GM19240 (cell line): ENCODE measurements around the gene NEURL2.
A peak's percentile ranks its signal among the peaks of the same experiment; 100 is the strongest.
"Not testable (repeated sequence)": the region's sequence is repeated elsewhere in the genome, so short reads cannot be mapped to it uniquely, and the experiment has no call there.

ENCODE experiments used
- DNase-seq: peaks from one replicate; pipeline ENCODE4 v3.0.0; 2011; ENCODE audit warnings: low spot score; ENCODE audit not compliant: insufficient read length

The NEURL2 gene, protein sequence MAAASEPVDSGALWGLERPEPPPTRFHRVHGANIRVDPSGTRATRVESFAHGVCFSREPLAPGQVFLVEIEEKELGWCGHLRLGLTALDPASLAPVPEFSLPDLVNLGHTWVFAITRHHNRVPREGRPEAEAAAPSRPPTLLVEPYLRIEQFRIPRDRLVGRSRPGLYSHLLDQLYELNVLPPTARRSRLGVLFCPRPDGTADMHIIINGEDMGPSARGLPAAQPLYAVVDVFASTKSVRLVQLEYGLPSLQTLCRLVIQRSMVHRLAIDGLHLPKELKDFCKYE

DNA sequence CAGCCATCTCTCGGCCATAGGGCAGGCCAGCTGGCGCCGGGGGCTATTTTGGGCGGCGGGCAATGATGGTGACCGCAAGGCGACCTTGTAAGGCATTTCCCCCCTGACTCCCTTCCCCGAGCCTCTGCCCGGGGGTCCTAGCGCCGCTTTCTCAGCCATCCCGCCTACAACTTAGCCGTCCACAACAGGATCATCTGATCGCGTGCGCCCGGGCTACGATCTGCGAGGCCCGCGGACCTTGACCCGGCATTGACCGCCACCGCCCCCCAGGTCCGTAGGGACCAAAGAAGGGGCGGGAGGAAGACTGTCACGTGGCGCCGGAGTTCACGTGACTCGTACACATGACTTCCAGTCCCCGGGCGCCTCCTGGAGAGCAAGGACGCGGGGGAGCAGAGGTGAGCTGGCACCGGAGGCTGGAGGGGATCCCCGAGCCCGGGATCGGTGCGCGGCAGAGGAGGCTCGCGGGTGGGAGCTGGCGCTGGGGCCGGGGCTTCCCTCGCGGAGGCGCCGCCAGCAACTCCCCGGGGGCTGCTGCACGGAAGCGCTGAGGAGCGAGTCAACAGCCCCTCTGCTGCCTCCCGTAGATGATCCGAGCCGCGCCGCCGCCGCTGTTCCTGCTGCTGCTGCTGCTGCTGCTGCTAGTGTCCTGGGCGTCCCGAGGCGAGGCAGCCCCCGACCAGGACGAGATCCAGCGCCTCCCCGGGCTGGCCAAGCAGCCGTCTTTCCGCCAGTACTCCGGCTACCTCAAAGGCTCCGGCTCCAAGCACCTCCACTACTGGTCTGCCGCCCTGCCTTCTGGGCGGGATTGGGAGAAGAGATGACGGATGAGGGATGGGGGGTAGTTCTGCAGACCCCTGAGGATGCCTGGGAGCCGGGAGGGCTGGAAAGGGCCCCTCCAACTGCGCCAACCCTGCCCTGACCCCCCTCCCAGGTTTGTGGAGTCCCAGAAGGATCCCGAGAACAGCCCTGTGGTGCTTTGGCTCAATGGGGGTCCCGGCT, at the start of gene NEURL2, which contains the start of gene CTSA:
Gene NEURL2, minus strand, starts transcription at position 224 of the 999 bp plus-strand sequence. Its CDS starts 217 bp downstream, at position 7.
Gene CTSA, plus strand, starts transcription at position 351 of the 999 bp plus-strand sequence. Its CDS starts 234 bp downstream, at position 585.
- peak; percentile 89 for DNase-seq

DNA sequence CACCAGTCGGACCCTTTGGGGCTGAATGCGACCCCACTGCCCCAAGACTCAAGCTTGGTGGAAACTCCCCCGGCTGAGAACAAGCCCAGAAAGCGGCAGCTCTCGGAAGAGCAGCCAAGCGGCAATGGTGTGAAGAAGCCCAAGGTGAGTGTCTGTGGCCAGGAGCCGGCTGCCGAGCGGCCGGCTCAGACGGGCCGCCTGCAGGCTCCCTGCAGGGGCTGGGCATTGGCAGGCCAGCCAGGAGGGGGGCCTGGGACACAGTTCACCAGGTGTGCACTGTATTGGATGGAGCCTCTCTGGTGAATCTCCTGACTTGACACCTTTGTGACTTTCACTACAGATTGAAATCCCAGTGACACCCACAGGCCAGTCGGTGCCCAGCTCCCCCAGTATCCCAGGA, 49.5 kb upstream of the NEURL2 start:
- DNase-seq, result no peak

DNA sequence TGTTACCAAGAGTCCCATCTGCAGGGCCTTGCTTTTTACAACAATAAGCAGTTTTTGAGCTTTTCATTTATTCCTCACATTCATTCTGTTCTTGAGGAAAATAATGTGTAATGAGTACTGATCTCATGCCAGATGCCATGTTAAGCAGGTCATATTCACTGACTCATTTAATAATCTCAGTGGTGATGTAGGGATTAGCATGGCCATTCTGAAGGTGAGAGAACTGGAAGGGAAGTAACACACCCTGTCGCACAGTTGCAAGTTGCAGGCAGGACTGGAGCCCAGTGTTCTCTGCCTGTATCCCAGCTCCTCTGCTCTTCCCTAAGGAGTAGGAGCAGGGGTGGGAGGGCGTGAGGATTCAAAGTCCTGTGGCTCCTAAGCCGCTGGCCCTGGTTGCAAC, 49.0 kb upstream of the NEURL2 start:
- DNase-seq, result no peak

DNA sequence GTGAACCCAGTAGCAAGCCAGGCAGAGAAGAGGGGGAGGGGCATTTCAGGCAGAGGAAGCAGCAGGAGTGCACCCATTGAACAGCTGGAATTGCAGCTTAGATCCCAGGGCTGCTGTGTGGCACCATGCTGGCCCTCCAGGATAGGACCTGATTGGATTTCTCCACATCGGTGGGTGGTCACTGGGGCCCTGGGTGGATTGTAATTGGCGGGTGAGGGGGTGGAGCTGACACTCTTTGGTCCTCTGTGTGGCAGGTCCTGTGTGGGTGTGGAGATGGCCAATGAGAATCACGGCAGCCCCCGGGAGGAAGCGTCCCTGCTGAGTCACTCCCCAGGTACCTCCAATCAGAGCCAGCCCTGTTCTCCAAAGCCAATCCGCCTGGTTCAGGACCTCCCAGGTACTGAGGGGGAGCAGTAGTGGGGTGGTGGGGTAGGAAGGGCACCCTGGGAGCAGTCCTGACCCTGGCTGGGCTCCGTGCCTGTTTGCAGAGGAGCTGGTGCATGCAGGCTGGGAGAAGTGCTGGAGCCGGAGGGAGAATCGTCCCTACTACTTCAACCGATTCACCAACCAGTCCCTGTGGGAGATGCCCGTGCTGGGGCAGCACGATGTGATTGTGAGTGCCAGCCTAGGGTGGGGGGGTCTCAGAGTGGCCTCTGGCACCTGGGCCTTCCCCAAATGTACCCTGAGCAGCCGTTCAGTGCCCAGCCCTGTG, 47.9 kb upstream of the NEURL2 start:
- DNase-seq, result no peak

DNA sequence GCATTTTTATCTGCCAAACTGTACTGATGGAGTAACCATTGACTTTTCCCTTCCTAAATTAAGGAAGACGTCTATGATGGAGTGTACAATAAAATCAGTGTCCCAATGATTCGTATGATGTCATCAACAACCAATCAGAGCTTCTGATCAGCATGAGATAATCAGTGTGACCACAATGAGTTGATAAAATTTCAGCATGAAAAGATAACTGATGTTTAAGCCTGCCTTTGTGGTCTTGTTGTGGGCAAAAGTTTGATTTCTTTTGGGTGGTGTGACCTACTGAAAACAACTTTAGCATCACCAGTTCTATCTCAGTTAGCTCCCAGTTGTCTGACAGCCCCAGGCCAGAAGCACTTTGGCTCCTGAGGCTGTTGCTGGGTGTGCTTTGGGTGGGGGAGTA, 46.8 kb upstream of the NEURL2 start:
- DNase-seq, result no peak

DNA sequence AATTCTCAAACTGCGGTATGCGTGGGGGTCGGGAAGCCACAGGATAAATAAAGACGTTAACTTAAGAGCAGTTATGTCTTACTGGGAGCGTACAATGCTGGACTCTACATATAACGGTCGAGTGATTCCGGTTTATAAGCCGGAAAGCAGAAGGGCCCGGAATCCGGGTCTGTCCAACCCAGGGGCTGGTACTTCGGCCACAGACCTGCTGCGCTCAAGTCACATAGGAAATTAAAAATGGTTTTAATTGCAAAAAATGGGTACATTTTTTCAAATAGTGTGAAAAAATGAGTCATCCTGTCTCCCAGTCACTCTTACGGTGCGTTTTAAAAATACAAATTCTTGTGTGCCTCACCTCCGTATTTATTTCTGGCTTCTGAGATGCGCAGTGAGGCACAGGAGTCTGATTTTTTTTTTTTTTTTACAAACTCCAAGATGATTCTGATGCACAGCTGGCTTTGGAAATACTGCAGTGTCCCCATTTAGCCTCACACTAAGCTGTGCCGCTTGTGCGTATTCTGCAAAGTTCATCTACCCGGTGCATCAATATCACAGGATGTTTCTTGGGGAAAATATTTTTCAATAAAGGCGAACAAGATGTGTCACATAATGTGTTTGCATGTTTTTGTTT, 44.5 kb upstream of the NEURL2 start:
- no peak for DNase-seq

DNA sequence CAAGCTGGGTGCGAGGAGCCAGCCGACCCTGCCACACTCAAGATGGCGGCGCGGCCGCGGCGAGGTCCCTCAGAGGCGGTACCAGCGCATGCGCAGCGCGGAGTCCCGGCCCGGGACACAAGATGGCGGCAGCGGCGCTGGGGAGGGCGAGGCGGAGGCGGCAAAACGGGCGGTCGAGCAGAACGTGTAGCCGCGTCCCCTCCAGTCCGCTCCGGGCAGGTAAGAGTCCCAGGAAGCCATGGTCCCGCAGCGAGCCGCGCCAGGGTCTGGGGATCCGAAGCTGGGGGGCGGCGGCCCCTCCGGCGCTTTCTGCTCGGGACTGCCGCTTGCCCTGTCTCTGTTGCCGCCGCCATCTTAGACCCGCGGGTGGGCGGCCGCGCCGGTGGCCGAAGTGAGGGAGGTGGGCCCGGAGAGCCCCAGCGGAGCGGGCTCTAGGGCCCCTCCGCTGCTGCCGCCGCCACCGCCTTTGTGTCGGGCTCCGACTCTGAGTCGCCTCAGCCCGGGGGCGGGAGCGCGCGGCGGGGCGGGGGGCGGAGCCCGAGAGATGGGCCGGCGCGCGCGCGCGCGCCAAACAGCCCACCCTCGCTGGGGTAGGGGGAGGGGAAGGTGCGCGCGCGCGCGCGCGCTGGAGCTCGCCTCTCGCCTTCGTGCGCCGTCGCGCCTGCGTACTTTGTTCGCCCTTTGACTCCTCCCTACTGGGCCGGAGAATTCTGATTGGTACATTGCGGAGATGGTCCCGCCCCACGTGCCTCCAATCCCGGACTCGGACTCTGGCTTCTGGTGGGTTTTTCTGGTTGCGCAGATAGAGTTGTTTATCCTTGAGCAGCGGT, 43.8 kb upstream of the NEURL2 start, which contains the start of gene PCIF1:
Gene PCIF1, plus strand, starts transcription at position 98 of the 830 bp plus-strand sequence. CDS start 4,317 bp downstream, outside the sequence.
- peak; percentile 99 for DNase-seq

DNA sequence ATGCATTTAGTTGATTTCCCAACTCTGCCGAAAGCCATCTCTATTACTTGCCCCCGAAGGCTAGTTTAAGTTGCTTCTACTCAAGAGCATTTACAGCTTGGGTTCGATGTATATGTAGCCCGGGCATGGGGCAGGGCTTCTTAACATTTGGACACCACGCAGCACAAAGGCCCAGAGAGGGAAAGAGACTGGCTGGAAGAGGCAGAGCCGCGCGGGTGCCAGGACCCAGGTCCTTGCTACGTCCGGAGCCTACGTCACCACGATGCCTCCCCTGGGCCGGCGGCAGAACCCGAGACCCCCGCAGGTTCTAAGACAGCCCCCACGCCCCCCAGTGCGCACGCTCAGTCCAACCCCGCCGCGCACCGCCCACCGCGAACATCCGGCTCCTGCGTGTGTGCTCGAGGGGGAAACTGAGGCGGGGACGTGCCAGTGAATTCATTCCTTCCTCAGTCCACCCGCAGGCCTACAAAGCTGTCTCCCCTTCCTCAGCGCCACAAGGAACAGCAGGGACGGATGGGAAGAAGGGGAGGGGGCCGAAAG, 43.1 kb upstream of the NEURL2 start:
- DNase-seq, result no peak

DNA sequence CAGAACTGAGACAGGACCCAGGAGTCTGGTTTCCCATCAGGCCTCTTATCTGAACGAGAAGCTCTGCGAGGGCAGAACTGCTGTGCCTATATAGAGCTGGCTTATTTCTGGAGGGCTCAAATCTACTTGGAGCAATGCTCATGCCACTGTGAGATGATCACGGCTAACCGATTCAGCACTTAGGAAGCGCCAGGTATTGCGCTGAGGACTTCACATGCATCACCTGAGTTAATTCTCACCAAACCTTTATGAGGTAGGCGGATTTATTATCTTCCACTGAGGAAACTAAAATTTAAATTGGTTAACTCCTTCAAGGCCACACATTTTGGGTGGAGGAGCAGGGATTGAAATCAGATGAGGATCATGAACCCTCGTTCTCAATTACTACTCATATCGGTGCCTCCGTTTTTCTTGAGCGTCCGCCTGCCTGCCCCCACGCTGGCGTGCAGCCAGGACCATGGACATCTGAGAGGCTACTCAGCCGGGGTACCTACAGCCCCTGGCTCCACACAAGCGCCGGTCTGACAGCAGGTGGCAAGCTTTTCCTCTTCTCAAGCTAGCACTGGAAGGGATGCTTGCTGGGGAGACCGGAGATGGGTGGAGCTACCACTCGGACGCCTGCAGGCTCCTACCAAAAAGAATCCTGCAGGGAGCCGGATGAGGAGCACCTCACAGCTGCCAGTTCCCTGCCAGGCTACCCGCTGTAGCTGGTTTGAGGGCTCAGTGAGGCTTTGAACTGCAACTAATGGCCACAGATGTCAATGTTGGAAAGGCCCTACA, 42.4 kb upstream of the NEURL2 start:
- DNase-seq, result peak; percentile 44

DNA sequence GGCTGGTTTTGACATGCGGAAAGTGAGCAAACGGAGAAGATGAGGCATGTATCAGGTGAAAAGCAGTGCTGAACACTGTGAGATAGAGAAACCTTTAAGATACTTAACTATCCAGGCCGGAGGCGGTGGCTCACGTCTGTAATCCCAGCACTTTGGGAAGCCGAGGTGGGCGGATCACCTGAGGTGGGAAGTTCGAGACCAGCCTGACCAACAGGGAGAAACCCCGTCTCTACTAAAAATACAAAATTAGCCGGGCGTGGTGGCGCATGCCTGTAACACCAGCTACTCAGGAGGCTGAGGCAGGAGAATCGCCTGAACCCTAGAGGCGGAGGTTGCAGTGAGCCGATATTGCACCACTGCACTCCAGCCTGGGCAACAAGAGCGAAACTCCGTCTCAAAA, 40.7 kb upstream of the NEURL2 start:
- DNase-seq, result not testable (repeated sequence)

DNA sequence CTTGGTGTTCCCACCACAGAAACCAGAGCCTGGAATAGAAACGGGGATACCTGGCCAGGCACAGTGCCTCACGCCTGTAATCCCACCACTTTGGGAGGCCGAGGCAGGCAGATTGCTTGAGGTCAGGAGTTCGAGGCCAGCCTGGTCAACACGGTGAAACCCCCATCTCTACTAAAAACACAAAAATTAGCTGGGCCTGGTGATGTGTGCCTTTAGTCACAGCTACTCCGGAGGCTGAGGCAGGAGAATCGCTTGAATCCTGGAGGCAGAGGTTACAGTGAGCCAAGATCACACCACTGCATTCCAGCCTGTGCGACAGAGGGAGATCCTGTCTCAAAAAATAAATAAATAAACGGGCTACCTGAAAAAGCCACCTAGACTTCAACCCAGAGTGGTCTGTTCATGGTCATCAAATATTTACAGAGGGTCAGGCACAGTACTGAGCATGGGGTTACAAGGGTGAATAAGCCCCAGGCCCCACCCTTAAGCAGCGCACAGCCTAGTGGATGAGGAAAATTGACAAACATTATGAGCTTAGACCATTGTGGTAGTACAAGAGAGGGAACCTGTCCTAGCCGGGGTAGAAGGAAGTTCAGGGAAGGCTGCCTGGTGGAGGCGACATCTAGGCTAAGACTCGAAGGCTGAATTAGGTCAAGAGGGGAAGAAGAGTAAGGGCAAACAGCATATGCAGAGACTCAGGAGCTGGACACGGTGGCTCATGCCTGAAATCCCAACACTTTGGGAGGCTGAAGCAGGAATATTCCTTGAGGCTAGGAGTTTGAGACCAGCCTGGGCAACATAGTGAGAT, 36.3 kb upstream of the NEURL2 start:
- no peak for DNase-seq

DNA sequence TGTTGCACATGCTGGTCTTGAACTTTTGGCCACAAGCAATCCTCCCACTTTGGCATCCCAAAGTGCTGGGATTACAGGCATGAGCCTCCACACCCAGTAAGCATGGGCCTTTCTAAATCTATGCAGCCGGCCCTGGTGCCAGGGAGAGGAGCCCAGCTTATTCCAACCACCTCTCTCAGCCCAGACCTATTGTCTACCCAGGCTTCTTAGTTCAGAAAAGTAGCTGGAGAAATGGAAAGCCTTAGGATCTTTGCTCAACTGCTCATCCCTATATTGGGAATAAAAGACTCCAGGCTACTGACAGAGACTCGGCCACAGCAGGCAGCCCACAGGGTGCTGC, 35.7 kb upstream of the NEURL2 start:
- no peak for DNase-seq

DNA sequence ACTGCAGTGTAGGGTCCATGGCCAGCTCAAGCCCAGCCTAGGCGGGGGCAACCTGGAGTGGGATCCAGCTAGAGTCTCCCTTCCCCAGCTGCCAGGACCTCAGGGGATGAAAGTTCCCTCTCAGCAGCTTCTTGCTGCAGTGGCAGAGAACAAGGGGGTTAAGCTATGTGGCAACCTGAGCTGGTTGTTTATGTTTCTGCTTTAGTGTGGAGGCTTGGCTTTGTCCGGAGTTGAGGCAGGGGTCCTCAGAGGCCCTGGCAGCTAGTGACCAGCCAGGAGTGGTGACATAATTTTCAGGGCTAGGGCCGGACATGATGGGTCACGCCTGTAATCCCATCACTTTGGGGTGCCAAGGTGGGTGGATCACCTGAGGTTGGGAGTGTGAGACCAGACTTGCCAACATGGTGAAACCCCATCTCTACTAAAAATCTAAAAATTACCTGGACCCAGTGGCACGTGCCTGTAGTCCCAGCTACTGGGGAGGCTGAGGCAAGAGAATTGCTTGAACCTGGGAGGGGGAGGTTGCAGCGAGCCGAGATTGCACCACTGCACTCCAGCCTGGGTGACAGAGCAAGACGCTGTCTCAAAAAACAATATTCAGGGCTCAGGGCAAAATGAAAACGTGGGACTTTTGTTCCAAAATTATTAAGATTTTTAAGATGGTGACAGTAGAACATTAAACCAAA, 35.0 kb upstream of the NEURL2 start:
- DNase-seq, result no peak

DNA sequence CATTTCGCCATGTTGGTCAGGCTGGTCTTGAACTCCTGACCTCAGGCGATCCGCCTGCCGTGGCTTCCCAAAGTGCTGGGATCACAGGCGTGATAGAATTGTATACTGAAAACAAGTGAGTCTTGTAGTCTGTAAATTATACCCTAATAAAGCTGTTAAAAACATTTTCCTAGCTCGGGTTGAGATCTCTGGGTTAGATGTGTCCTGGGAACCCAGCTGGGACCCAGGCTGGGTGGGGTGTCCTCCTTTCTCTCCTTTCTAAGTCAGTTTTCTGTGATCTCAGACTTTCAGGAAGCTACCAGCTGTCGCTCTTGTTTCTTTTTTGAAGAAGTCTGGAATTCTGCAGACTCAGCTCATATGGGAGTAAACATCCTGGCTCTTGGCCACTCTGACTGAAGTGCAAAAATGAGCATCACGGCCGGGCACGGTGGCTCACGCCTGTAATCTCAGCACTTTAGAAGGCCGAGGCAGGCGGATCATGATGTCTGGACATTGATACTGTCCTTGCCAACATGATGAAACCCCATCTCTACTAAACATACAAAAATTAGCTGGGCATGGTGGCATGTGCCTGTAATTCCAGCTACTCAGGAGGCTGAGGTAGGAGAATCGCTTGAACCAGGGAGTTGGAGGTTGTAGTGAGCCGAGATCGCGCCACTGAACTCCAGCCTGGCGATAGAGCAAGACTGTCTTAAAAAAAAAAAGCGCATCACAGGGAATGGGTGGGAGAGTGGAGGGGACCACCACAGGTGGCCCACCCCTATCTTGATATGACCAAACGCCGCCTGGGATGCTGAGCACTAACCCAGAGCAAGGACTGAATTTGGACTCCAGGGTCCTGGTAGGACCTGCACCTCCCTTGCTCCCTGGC, 33.6 kb upstream of the NEURL2 start:
- DNase-seq, result no peak

DNA sequence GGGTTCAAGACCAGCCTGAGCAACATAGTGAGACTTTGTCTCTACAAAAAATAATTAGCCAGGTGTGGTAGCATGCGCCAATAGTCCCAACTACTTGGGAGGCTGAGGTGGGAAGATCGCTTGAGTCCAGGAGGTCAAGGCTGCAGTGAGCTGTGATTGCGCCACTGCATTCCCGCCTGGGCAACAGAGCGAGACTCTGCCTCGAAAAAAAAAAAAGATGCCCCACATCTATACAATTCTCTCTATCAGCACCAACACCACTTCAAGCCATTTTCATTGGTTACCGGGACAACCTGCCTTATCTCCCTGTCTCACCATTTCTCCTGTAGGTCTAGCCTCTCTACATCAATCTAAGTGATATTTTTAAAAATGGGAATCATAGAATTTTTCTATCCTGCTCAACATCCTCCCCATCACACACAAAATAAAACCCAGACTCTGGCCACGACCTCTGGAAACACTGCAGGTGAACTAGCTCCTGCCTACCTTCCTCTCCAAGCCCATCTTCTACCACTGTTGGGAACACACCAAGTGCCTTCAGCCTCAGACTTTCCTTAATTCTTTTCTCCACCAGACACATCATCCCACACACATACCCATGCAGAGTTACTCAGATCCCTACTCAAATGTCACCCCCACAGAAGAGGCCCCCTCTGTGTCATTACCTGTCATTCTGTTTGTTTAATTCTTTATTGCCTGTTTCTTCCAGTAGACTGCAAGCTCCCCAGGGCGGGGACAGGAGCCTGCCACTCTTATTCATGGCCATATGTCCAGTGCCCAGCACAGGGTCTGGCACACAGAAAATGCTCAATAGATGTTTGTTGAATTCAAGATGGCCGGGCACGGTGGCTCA, 30.6 kb upstream of the NEURL2 start:
- no peak for DNase-seq
